Heart right ventricle (tissue), 16 donors: ENCODE measurements around the gene ZNF160. TPM values are rescaled to one million over a fixed set of nuclear protein-coding genes. Genes with fewer than 3 reads are reported as not detected.
"Not testable (repeated sequence)": the region's sequence is repeated elsewhere in the genome, so short reads cannot be mapped to it uniquely, and the experiment has no call there.

ENCODE experiments used
- ATAC-seq, 8 donors: fragments of 200-7000 bp; cut with Tn5 transposase; one replicate each; pipeline ENCODE4 v1.9.1; 2020; ENCODE audit warnings: mild to moderate bottlenecking in 8 of 8, moderate library complexity in 8 of 8, moderate number of reproducible peaks in 1 of 8
- DNase-seq, 2 donors: peaks; one replicate each; pipeline ENCODE4 v3.0.0-alpha.2; 2020
- H3K27ac ChIP-seq, 10 donors: fragments of 200-600 bp; sonication (generic) in 2 of 10; one replicate each; pipeline versions ENCODE4 v1.5.0 to v1.8.0; 2020 to 2022; ENCODE audit warnings: mild to moderate bottlenecking in 3 of 10
- H3K27me3 ChIP-seq, 7 donors: fragments of 200-600 bp; one replicate each; pipeline ENCODE4 v1.8.0; 2021 to 2022; ENCODE audit warnings: mild to moderate bottlenecking in 2 of 7
- H3K36me3 ChIP-seq, 9 donors: fragments of 200-600 bp; sonication (generic) in 1 of 9; one replicate each; pipeline versions ENCODE4 v1.5.0 to v1.8.0; 2020 to 2022; ENCODE audit warnings: mild to moderate bottlenecking in 2 of 9
- H3K4me1 ChIP-seq, 9 donors: fragments of 200-600 bp; sonication (generic) in 1 of 9; one replicate each; pipeline versions ENCODE4 v1.5.0 to v1.8.0; 2020 to 2022; ENCODE audit warnings: mild to moderate bottlenecking in 4 of 9
- H3K4me3 ChIP-seq, 10 donors: fragments of 200-600 bp; sonication (generic) in 2 of 10; one replicate each; pipeline versions ENCODE4 v1.5.0 to v1.8.0; 2020 to 2022; ENCODE audit warnings: mild to moderate bottlenecking in 7 of 10, moderate library complexity in 2 of 10
- H3K9me3 ChIP-seq, 11 donors: fragments of 200-600 bp in 10 of 11; sonication (generic) in 2 of 11; one replicate each; pipeline versions ENCODE4 v1.5.0 to v1.8.0; 2013 to 2022; ENCODE audit warnings: mild to moderate bottlenecking in 2 of 11, control low read depth in 1 of 11, moderate library complexity in 1 of 11
- CTCF ChIP-seq, 9 donors: fragments of 200-600 bp; sonication (generic) in 2 of 9; IDR thresholded peaks; one replicate each; pipeline versions ENCODE4 v1.5.0 to v1.8.0; 2021 to 2022; ENCODE audit warnings: antibody characterized with exemption in 9 of 9, mild to moderate bottlenecking in 5 of 9, moderate library complexity in 1 of 9
- WGBS, 2 donors: extraction: QIAGEN DNeasy Blood & Tissue Kit; methylation state at CpG; one replicate each; pipeline ENCODE4 v1.1.7; 2013; ENCODE audit warnings: inconsistent platforms in 1 of 2; 5-methylcytosine and 5-hydroxymethylcytosine counted together
- intact Hi-C, 10 donors: fragments of 100-400 bp; cut with DNase I; formaldehyde crosslinking; loops; one replicate each; pipeline versions ENCODE4 v1.11.1 to v1.14.2; 2022
- polyA plus RNA-seq, 2 donors: library from polyadenylated mRNA; stranded (reverse); fragments of 200-250 nt; gene quantifications; one replicate each; pipeline ENCODE4 v1.2.3, GENCODE V29; 2013
- total RNA-seq, 10 donors: library from RNA; stranded (reverse); fragmentation: NEBNext Ultra II Directional in 3 of 10; extraction: Animal tissue kit (Norgen Biotek cat#: 25700) in 3 of 10; gene quantifications; one replicate each; pipeline versions ENCODE4 v1.2.1 to v1.2.4, GENCODE V29; 2021 to 2023
- donor health status: Arrhythmogenic right ventricular cardiomyopathy.
- donor health status: ischemic (EF 13 %, LVEDD 7.1; RV severe dilation, severe dysfunction).
- donor health status: healthy with polysubstance abuse.
- donor health status: DM: no; HTN: yes; CAD: no.
- donor health status: DM: no; HTN: no; CAD: no.
- donor health status: ischemic (EF 25% LVEDD 6.9; RV normal size, moderate dysfunction).
- donor health status: ischemic (EF 25% LVEDD 5.7; RV mildly dilated, moderate dysfunction).
- donor health status: healthy.
- donor health status: DM: yes; HTN: yes; CAD: no.
- donor health status: Ischemic cardiomyopathy.
- donor health status: ischemic (EF 35%, LVEDD 5.7; RV mildly dilated, moderate dysfunction).
- donor health status: nonischemic (EF 11% LVEDD 7.7; RV severe dilation, severe dysfunction).
- donor health status: DM: yes; HTN: yes; CAD: no.
- donor health status: PGD.
- donor health status: ischemic (EF 29% LVEDD 5.4; RV normal size, mild dysfunction).
- donor health status: nonischemic (EF 23%, LVEDD 6.1; RV moderate dilation, normal function).

ZNF160 gene
- total and polyA plus RNA-seq, 12 donors = 9.1 to 25.9 (median 18.5) TPM

GRCh38 chr19:53102206-53102755 is 941 bp downstream of the ZNF160 start:
- no peak for TF ChIP-seq CTCF (IDR thresholded peaks at IDR 0.05)
- DNase-seq (no peak), ATAC-seq (no peak)
- H3K27me3 ChIP-seq = no peaks in the 10 kb centered on the region
- peaks cover 0 to 29% (median 6%) of the 10 kb centered on the region in 9 donors for H3K36me3 ChIP-seq
- WGBS, 2 donors = 18 to 19% methylated on average over 10 of the region's 10 CpGs
- intact Hi-C loops = loop anchor here in 4 of 10 donors (2.0 to 5.0 kb wide), 6 partner anchors 25 to 57 kb away; partner anchors contain the start of genes ZNF347 (in 2 of the 4) and ZNF415 (in 1 of the 4)
- peak overlapping the region; percentile 84 to 98 (median 94) for H3K27ac ChIP-seq
- peaks cover 9 to 56% (median 26%) of the 10 kb centered on the region in 9 donors for H3K4me1 ChIP-seq
- H3K9me3 ChIP-seq = no peaks in the 10 kb centered on the region
- peak overlapping the region; percentile 75 to 97 (median 85) for H3K4me3 ChIP-seq

GRCh38 chr19:53101518-53101917 is 1.7 kb downstream of the ZNF160 start:
- H3K9me3 ChIP-seq = no peaks in the 10 kb centered on the region
- peaks cover 9 to 56% (median 27%) of the 10 kb centered on the region in 9 donors for H3K4me1 ChIP-seq
- peak overlapping the region in 8 of 10 donors; percentile 75 to 97 (median 85) for H3K4me3 ChIP-seq
- no peaks in the 10 kb centered on the region for H3K27me3 ChIP-seq
- DNase-seq (no peak), ATAC-seq (no peak)
- 15% methylated on average over 1 of the region's 1 CpG for WGBS, 2 donors
- H3K27ac ChIP-seq = peak overlapping the region in 6 of 10 donors; percentile 90 to 98 (median 96)
- intact Hi-C loops = loop anchor here in 1 of 10 donors (5.0 kb wide), 1 partner anchor 56 kb away; the partner anchor contains the start of gene ZNF347
- no peak for TF ChIP-seq CTCF (IDR thresholded peaks at IDR 0.05)
- peaks cover 0 to 29% (median 6%) of the 10 kb centered on the region in 9 donors for H3K36me3 ChIP-seq

- Histone ChIP-seq H3K36me3 (peaks cover 0 to 47% (median 6%) of the 10 kb centered on the region in 9 donors), H3K4me1 (peaks cover 9 to 70% (median 37%) of the 10 kb centered on the region in 9 donors)
- not testable (repeated sequence) for DNase-seq, H3K27ac ChIP-seq, H3K9me3 ChIP-seq, H3K4me3 ChIP-seq, ATAC-seq, H3K27me3 ChIP-seq
- WGBS, 2 donors = 93 to 96% methylated on average over 14 of the region's 14 CpGs
- intact Hi-C loops = loop anchor here in 2 of 10 donors (2.0 kb wide), 1 partner anchor 30 kb away; no protein-coding TSS in a partner anchor
Observed at GRCh38 chr19:53098570-53098969, 4.7 kb downstream of the ZNF160 start.

GRCh38 chr19:53096982-53097690 is 6.1 kb downstream of the ZNF160 start:
- Histone ChIP-seq H3K27ac (peak overlapping the region in 2 of 10 donors; percentile 41 to 47), H3K4me1 (peaks cover 9 to 65% (median 34%) of the 10 kb centered on the region in 9 donors), H3K36me3 (peaks cover 0 to 59% (median 6%) of the 10 kb centered on the region in 9 donors)
- H3K4me3 ChIP-seq, H3K9me3 ChIP-seq, DNase-seq, H3K27me3 ChIP-seq, intact Hi-C loops: not testable (repeated sequence)
- ATAC-seq = peak in 6 of 8 donors; percentile 43 to 77 (median 72)
- WGBS, 2 donors = 57 to 61% methylated on average over 4 of the region's 10 CpGs

GRCh38 chr19:53096579-53096978 is 6.6 kb downstream of the ZNF160 start:
- WGBS, 2 donors = 36 to 51% methylated on average over 2 to 4 of the region's 6 CpGs
- H3K4me1 ChIP-seq = peaks cover 4 to 60% (median 28%) of the 10 kb centered on the region in 9 donors

More at GRCh38 chr19:53096579-53096978, 6.6 kb downstream of the ZNF160 start:
- intact Hi-C loops, H3K27ac ChIP-seq, H3K27me3 ChIP-seq, H3K9me3 ChIP-seq, DNase-seq, H3K4me3 ChIP-seq: not testable (repeated sequence)
- peak in 1 of 8 donors; percentile 2 for ATAC-seq
- peaks cover 0 to 65% (median 6%) of the 10 kb centered on the region in 9 donors for H3K36me3 ChIP-seq
